Ishikawa (cell line): ENCODE measurements around the gene AIFM2.

Source experiments
- CEBPB ChIP-seq: IDR thresholded peaks from 2 replicates; pipeline ENCODE4 v1.6.1; 2012
- CREB1 ChIP-seq: IDR thresholded peaks from 2 replicates; pipeline ENCODE4 v1.6.1; 2012; ENCODE audit warnings: low read depth
- EGR1 ChIP-seq: IDR thresholded peaks from 2 replicates; pipeline ENCODE4 v1.6.1; 2012
- EP300 ChIP-seq: IDR thresholded peaks from 2 replicates; pipeline ENCODE4 v1.6.1; 2012; ENCODE audit warnings: borderline replicate concordance
- FOXM1 ChIP-seq: IDR thresholded peaks from 2 replicates; pipeline ENCODE4 v1.6.1; 2012; ENCODE audit warnings: low read depth, borderline replicate concordance
- MAX ChIP-seq: IDR thresholded peaks from 2 replicates; pipeline ENCODE4 v1.6.1; 2012
- NFIC ChIP-seq: IDR thresholded peaks from 2 replicates; pipeline ENCODE4 v1.6.1; 2012
- RAD21 ChIP-seq: IDR thresholded peaks from 2 replicates; pipeline ENCODE4 v1.6.1; 2012; ENCODE audit warnings: low read depth
- REST ChIP-seq: IDR thresholded peaks from 2 replicates; pipeline ENCODE4 v1.6.1; 2012; ENCODE audit warnings: low read depth, mild to moderate bottlenecking
- TAF1 ChIP-seq: IDR thresholded peaks from 2 replicates; pipeline ENCODE4 v1.6.1; 2012; ENCODE audit warnings: low read depth, mild to moderate bottlenecking
- TCF12 ChIP-seq: IDR thresholded peaks from 2 replicates; pipeline ENCODE4 v1.6.1; 2012; ENCODE audit warnings: low read depth
- TEAD4 ChIP-seq: IDR thresholded peaks from 2 replicates; pipeline ENCODE4 v1.6.1; 2012
- USF1 ChIP-seq: IDR thresholded peaks from 2 replicates; pipeline ENCODE4 v1.6.1; 2012
- YY1 ChIP-seq: IDR thresholded peaks from 2 replicates; pipeline ENCODE4 v1.6.1; 2012; ENCODE audit warnings: low read depth
- ZBTB7A ChIP-seq: IDR thresholded peaks from 2 replicates; pipeline ENCODE4 v1.6.1; 2012; ENCODE audit warnings: low read depth

AIFM2 gene

GRCh38 chr10:70140297-70140696 is 7.7 kb upstream of the AIFM2 start:
- TF ChIP-seq TEAD4 (no peak), TAF1 (no peak), NFIC (no peak), CREB1 (no peak), MAX (no peak), CEBPB (no peak), FOXM1 (no peak), ZBTB7A (no peak), YY1 (no peak), EP300 (no peak)

GRCh38 chr10:70139997-70140250 is 7.3 kb upstream of the AIFM2 start:
- no peak for TF ChIP-seq RAD21
- TF ChIP-seq TCF12 = no peak
- TF ChIP-seq EGR1 = no peak
- no peak for TF ChIP-seq TEAD4
- no peak for TF ChIP-seq YY1
- TF ChIP-seq EP300 = no peak
- TF ChIP-seq REST = no peak
- no peak for TF ChIP-seq ZBTB7A
- TF ChIP-seq TAF1 = no peak

GRCh38 chr10:70139151-70139996 is 6.7 kb upstream of the AIFM2 start:
- TF ChIP-seq TEAD4 (no peak), EGR1 (no peak), EP300 (no peak), NFIC (no peak), MAX (no peak), TCF12 (no peak)

- TF ChIP-seq REST (no peak), CREB1 (no peak), TCF12 (0 out of 2 replicates have a peak, but pooled peaks have one; percentile 23), FOXM1 (no peak), EGR1 (no peak), RAD21 (no peak), TEAD4 (no peak), ZBTB7A (no peak), EP300 (no peak), NFIC (no peak), USF1 (peak; percentile 49), CEBPB (no peak), YY1 (no peak), TAF1 (no peak), MAX (0 out of 2 replicates have a peak, but pooled peaks have one; percentile 42)
Measured at GRCh38 chr10:70137927-70138883, 5.6 kb upstream of the AIFM2 start.

- TF ChIP-seq MAX (no peak), TAF1 (no peak), EP300 (no peak), CEBPB (no peak), YY1 (no peak), TCF12 (no peak), ZBTB7A (no peak), CREB1 (no peak), REST (no peak), TEAD4 (no peak)
Measured at GRCh38 chr10:70137135-70137534, 4.5 kb upstream of the AIFM2 start.
